ENCODE data around the gene ALK. TPM values are rescaled to one million over a fixed set of nuclear protein-coding genes. Genes with fewer than 3 reads are reported as not detected.

ALK gene
- total RNA-seq, 1 experiment from 2014 or later, result 0.07 TPM

DNA sequence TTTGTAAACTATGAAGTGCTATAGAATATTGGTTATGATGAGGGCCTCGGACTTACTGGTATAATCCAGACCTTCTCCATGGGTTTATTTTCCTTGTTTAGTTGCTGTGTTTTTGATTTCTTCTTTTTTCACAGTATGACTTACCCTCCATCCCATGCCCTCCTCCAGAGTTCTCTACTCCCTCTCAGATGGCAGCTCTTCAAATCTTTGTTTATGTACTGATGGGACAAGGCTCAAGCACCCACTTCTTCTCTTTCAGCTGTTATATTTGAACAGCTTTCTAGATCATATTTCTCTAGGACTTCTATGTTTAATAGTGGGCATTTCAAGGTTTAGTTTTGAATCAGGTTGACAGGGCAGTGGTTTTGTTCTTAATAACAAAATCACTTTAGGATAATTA is 762.3 kb downstream of the ALK start:
- ChIA-PET POLR2A (interaction anchor here (1.4 kb wide), 1 partner anchor 200 kb away, joined by 3 read pairs; no protein-coding TSS in a partner anchor), CTCF (interaction anchor here (0.6 kb wide), 1 partner anchor 167 kb away, joined by 4 read pairs; no protein-coding TSS in a partner anchor)
- TF ChIP-seq, protein P1, sequence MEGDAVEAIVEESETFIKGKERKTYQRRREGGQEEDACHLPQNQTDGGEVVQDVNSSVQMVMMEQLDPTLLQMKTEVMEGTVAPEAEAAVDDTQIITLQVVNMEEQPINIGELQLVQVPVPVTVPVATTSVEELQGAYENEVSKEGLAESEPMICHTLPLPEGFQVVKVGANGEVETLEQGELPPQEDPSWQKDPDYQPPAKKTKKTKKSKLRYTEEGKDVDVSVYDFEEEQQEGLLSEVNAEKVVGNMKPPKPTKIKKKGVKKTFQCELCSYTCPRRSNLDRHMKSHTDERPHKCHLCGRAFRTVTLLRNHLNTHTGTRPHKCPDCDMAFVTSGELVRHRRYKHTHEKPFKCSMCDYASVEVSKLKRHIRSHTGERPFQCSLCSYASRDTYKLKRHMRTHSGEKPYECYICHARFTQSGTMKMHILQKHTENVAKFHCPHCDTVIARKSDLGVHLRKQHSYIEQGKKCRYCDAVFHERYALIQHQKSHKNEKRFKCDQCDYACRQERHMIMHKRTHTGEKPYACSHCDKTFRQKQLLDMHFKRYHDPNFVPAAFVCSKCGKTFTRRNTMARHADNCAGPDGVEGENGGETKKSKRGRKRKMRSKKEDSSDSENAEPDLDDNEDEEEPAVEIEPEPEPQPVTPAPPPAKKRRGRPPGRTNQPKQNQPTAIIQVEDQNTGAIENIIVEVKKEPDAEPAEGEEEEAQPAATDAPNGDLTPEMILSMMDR (IDR thresholded peaks at IDR 0.05; ENCODE audit: unreplicated experiment), result no peak
- no peaks in the 10 kb centered on the region for H3K9me3 Mint-ChIP-seq (ENCODE audit: unreplicated experiment)
- no peak for DNase-seq (ENCODE audit: unreplicated experiment)
- BruUV-seq (replicated peaks), result no TSS peak
- peaks cover 90% of the 10 kb centered on the region for H3K36me3 Mint-ChIP-seq (ENCODE audit: insufficient read depth, unreplicated experiment)
- no peak overlapping the region for H3K27ac Mint-ChIP-seq (ENCODE audit: low read depth, unreplicated experiment)
- H3K4me1 Mint-ChIP-seq (ENCODE audit: insufficient read depth, unreplicated experiment), result no peaks in the 10 kb centered on the region
- H3K27me3 Mint-ChIP-seq (ENCODE audit: insufficient read depth, unreplicated experiment), result no peaks in the 10 kb centered on the region
- no peak overlapping the region for H3K4me3 Mint-ChIP-seq (ENCODE audit: unreplicated experiment)
- intact Hi-C loops (cut with micrococcal nuclease), result no loop called here

DNA sequence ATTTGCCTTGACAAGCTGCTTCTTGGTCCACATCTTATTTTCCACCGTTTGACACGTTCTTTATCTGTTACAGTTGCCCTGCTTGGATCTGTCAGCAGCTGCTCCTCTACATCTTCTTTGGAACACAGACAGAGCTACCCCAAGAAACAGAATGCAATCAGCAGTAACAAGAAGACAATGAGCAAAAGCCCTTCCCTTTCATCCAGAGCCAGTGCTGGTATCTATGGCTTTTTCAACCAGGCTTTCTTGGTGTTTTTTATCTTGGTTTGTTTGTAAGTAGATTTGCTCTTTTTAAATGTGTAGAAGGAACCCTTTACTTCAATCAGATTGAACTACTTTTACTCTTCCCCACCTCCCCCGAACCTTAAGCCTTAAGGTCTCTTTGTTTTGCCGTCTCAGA is 764.3 kb downstream of the ALK start:
- intact Hi-C loops (cut with micrococcal nuclease), result no loop called here
- Mint-ChIP-seq H3K36me3 (ENCODE audit: insufficient read depth, unreplicated experiment) (peaks cover 91% of the 10 kb centered on the region), H3K4me3 (ENCODE audit: unreplicated experiment) (no peak overlapping the region), H3K27ac (ENCODE audit: low read depth, unreplicated experiment) (no peak overlapping the region), H3K9me3 (ENCODE audit: unreplicated experiment) (no peaks in the 10 kb centered on the region), H3K27me3 (ENCODE audit: insufficient read depth, unreplicated experiment) (no peaks in the 10 kb centered on the region), H3K4me1 (ENCODE audit: insufficient read depth, unreplicated experiment) (no peaks in the 10 kb centered on the region)
- DNase-seq (ENCODE audit: unreplicated experiment), result no peak
- TF ChIP-seq, protein P1 (IDR thresholded peaks at IDR 0.05; ENCODE audit: unreplicated experiment), result no peak
- ChIA-PET CTCF (interaction anchor here (0.7 kb wide), 2 partner anchors 183 to 936 kb away, joined by 3 read pairs; no protein-coding TSS in a partner anchor), POLR2A (interaction anchor here (0.7 to 1.6 kb wide), 2 partner anchors 10 to 27 kb away, joined by 3 to 4 read pairs; no protein-coding TSS in a partner anchor)
- no TSS peak for BruUV-seq (replicated peaks)

DNA sequence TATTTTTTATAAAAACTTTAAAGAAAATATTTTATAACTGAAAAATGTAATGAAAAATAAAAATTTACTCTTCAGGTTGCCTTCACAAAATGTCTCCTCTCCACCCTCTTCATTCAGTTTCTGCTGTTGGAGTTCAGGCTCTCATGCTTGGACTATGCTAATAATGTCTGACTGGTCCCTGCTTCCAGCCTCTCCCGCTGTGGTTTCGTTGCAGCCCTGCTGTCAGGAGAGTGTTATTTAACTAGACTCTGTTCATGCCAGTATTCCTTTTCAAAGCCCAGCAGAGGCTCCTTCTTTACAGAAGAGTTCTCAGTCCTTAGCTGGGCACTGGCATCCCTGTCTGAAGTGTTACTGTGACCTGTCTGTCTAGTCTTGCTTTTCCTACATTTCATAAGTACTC is 765.8 kb downstream of the ALK start:
- H3K4me1 Mint-ChIP-seq (ENCODE audit: insufficient read depth, unreplicated experiment), result no peaks in the 10 kb centered on the region
- BruUV-seq (replicated peaks), result no TSS peak
- H3K27me3 Mint-ChIP-seq (ENCODE audit: insufficient read depth, unreplicated experiment), result no peaks in the 10 kb centered on the region
- ChIA-PET POLR2A (no interaction called here), CTCF (interaction anchor here (0.6 kb wide), 1 partner anchor 13 kb away, joined by 3 read pairs; no protein-coding TSS in a partner anchor)
- TF ChIP-seq, protein P1 (IDR thresholded peaks at IDR 0.05; ENCODE audit: unreplicated experiment), result no peak
- intact Hi-C loops (cut with micrococcal nuclease), result no loop called here
- H3K27ac Mint-ChIP-seq (ENCODE audit: low read depth, unreplicated experiment), result peak overlapping the region; percentile 25
- no peak overlapping the region for H3K4me3 Mint-ChIP-seq (ENCODE audit: unreplicated experiment)
- no peaks in the 10 kb centered on the region for H3K9me3 Mint-ChIP-seq (ENCODE audit: unreplicated experiment)
- DNase-seq (ENCODE audit: unreplicated experiment), result no peak
- H3K36me3 Mint-ChIP-seq (ENCODE audit: insufficient read depth, unreplicated experiment), result peaks cover 89% of the 10 kb centered on the region

DNA sequence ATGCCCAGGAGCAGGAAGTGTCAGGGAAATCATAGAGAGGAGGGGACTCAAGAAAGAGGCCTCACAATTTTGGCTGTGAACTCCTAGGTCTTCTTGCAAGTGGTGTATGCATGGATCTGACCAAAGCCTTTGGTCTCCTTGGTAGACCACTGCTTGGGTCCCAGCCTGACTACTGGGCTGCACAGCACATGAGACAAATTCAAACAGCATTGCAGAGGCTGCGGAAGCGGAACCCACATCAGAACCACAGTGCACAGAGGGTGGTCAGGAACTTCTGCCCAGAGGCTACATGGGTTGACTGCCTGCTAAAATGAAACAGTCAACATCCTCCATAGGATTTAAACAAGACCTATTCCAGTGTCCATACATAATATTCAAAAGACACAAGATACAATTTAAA is 766.8 kb downstream of the ALK start:
- Mint-ChIP-seq H3K4me1 (ENCODE audit: insufficient read depth, unreplicated experiment) (no peaks in the 10 kb centered on the region), H3K27me3 (ENCODE audit: insufficient read depth, unreplicated experiment) (no peaks in the 10 kb centered on the region), H3K4me3 (ENCODE audit: unreplicated experiment) (no peak overlapping the region), H3K9me3 (ENCODE audit: unreplicated experiment) (no peaks in the 10 kb centered on the region), H3K36me3 (ENCODE audit: insufficient read depth, unreplicated experiment) (peaks cover 88% of the 10 kb centered on the region), H3K27ac (ENCODE audit: low read depth, unreplicated experiment) (no peak overlapping the region)
- ChIA-PET POLR2A (interaction anchor here (0.7 to 1.4 kb wide), 5 partner anchors 11 to 40 kb away, joined by 3 to 4 read pairs (median 3); no protein-coding TSS in a partner anchor), CTCF (no interaction called here)
- intact Hi-C loops (cut with micrococcal nuclease), result no loop called here
- no peak for DNase-seq (ENCODE audit: unreplicated experiment)
- TF ChIP-seq, protein P1 (IDR thresholded peaks at IDR 0.05; ENCODE audit: unreplicated experiment), result no peak
- no TSS peak for BruUV-seq (replicated peaks)

All from MCF 10A (cell line).